GM12801 (cell line): ENCODE results near the gene YES1.

ENCODE experiments used
- CTCF ChIP-seq: IDR thresholded peaks from one replicate; pipeline ENCODE4 v1.5.1; 2011; ENCODE audit warnings: control low read depth; ENCODE audit not compliant: insufficient read length; ENCODE audit errors: extremely low read depth

Gene YES1

GRCh38 chr18:799943-800342 lies 12.1 kb downstream of the YES1 start:
- TF ChIP-seq CTCF = no peak

- no peak for TF ChIP-seq CTCF
These were observed 22.6 kb downstream of the YES1 start for GRCh38 chr18:789397-789796.

GRCh38 chr18:785242-785641 lies 26.8 kb downstream of the YES1 start:
- TF ChIP-seq CTCF = no peak

- no peak for TF ChIP-seq CTCF
These were observed 27.4 kb downstream of the YES1 start for GRCh38 chr18:784470-785172.

- no peak for TF ChIP-seq CTCF
These were observed 33.7 kb downstream of the YES1 start for GRCh38 chr18:778194-778927.

GRCh38 chr18:777021-777420 lies 35.0 kb downstream of the YES1 start:
- TF ChIP-seq CTCF = no peak

- no peak for TF ChIP-seq CTCF
These were observed 37.2 kb downstream of the YES1 start for GRCh38 chr18:774811-775210.
